GM18526 (cell line): Measurements from ENCODE around the gene LRIF1.

Source experiments
- POLR2A ChIP-seq: IDR thresholded peaks from 3 replicates; pipeline ENCODE4 v1.6.1; 2011; ENCODE audit not compliant: insufficient read length; ENCODE audit errors: extremely low read depth

LRIF1 gene

GRCh38 chr1:110902820-110903463 is 60.8 kb downstream of the LRIF1 start:
- TF ChIP-seq POLR2A, result peak; percentile 24

GRCh38 chr1:110899458-110899843 is 64.3 kb downstream of the LRIF1 start:
- no peak for TF ChIP-seq POLR2A

- no peak for TF ChIP-seq POLR2A
Measured at GRCh38 chr1:110898734-110899457, 64.8 kb downstream of the LRIF1 start.

- no peak for TF ChIP-seq POLR2A
Measured at GRCh38 chr1:110897681-110898080, 66.0 kb downstream of the LRIF1 start.
